ES-I3 (cell line): ENCODE measurements around the gene UBR4.
"Not testable (repeated sequence)": the region's sequence is repeated elsewhere in the genome, so short reads cannot be mapped to it uniquely, and the experiment has no call there.

Source experiments
- H3K36me3 ChIP-seq: 2 replicates; pipeline ENCODE4 v1.6.1; 2013; ENCODE audit warnings: mild to moderate bottlenecking, low read length, control low read depth, moderate library complexity; ENCODE audit not compliant: insufficient read depth
- H3K4me1 ChIP-seq: 2 replicates; pipeline ENCODE4 v1.6.1; 2013; ENCODE audit warnings: mild to moderate bottlenecking, control low read depth, low read length; ENCODE audit not compliant: insufficient read depth
- H3K9ac ChIP-seq: 2 replicates; pipeline ENCODE4 v1.6.1; 2013; ENCODE audit warnings: low read depth, mild to moderate bottlenecking, low read length, moderate library complexity
- H3K9me3 ChIP-seq: 2 replicates; pipeline ENCODE4 v1.6.1; 2013; ENCODE audit warnings: mild to moderate bottlenecking, low read length, moderate library complexity; ENCODE audit not compliant: control insufficient read depth, insufficient read depth

The UBR4 gene

GRCh38 chr1:19209990-19210771 is at the start of gene UBR4:
TSS of gene UBR4 (minus strand) at chr1:19210266. CDS start at chr1:19210248, 18 bp downstream.
- H3K4me1 ChIP-seq = peaks cover 8% of the 10 kb centered on the region
- peak within 1 kb of the TSS; percentile 82 for H3K9ac ChIP-seq
- 0 out of 2 replicates have a peak, but pooled peaks cover 3% of the 10 kb centered on the region for H3K36me3 ChIP-seq
- no peaks in the 10 kb centered on the region for H3K9me3 ChIP-seq

DNA sequence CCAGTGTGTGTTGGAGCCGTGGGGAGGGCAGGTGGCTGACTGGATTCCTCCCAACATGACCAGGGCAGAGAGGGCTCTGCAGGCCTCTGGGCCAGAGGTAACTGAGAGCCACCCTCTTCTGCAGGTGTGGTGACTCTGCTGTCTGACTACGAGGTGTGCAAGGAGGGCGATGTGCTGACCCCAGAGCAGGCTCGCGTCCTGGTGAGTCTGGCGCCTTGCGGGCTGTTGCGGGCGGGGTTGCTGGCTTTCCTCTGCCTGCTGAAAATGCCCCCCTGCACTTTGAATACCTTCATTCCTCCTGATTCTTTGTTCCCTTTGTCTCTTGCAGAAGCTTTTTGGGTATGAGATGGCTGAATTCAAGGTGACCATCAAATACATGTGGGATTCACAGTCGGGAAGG is 48.3 kb upstream of the UBR4 start:
- Histone ChIP-seq H3K9me3 (no peaks in the 10 kb centered on the region), H3K9ac (no peak overlapping the region), H3K4me1 (peaks cover 8% of the 10 kb centered on the region; the same call in 1 of the 2 replicates), H3K36me3 (peaks cover 15% of the 10 kb centered on the region; the same call in 1 of the 2 replicates)

DNA sequence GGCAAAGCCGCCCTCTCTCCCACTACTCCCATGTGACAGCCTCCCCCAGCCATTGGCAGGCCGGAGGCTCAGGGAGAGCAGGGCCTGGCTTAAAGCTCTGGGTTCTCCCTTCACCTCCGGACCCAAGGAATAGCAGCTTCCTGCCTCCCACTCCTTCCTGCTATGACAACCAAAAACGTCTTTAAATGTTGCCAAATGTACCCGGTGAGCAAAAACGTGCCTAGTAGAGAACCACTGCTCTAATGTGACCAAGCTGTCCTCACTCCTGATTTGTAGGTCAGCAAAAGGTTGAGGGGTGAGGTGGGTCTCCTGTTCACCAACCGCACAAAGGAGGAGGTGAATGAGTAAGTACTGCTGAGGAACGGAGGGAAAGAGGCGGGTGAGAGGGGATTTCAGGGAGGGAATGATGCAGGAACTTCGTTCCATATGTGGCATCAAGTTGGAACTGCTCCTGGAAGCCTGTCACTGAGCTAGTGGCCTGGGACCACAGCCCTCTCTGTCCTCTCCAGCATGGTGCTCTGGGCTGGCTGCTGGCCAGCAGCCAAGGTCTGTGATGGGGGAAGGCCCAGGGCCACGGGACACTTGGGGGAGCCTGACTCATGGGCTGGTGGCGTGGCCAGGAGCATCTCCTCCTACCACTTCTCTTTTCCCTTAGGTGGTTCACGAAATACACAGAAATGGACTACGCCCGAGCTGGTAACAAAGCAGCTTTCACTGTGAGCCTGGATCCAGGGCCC is 47.3 kb upstream of the UBR4 start:
- H3K9me3 ChIP-seq = no peaks in the 10 kb centered on the region
- peaks cover 8% of the 10 kb centered on the region; the same call in 1 of the 2 replicates for H3K4me1 ChIP-seq
- H3K9ac ChIP-seq = no peak overlapping the region
- peaks cover 15% of the 10 kb centered on the region; the same call in 1 of the 2 replicates for H3K36me3 ChIP-seq

- H3K36me3 ChIP-seq = peaks cover 15% of the 10 kb centered on the region; the same call in 1 of the 2 replicates
These were observed 46.2 kb upstream of the UBR4 start for GRCh38 chr1:19256301-19256700.

GRCh38 chr1:19255288-19255687 is 45.2 kb upstream of the UBR4 start:
- Histone ChIP-seq H3K36me3 (peaks cover 15% of the 10 kb centered on the region; the same call in 1 of the 2 replicates), H3K9me3 (no peaks in the 10 kb centered on the region), H3K4me1 (peaks cover 8% of the 10 kb centered on the region; the same call in 1 of the 2 replicates), H3K9ac (no peak overlapping the region)

More at GRCh38 chr1:19256301-19256700, 46.2 kb upstream of the UBR4 start:
- H3K4me1 ChIP-seq, H3K9ac ChIP-seq, H3K9me3 ChIP-seq: not testable (repeated sequence)

DNA sequence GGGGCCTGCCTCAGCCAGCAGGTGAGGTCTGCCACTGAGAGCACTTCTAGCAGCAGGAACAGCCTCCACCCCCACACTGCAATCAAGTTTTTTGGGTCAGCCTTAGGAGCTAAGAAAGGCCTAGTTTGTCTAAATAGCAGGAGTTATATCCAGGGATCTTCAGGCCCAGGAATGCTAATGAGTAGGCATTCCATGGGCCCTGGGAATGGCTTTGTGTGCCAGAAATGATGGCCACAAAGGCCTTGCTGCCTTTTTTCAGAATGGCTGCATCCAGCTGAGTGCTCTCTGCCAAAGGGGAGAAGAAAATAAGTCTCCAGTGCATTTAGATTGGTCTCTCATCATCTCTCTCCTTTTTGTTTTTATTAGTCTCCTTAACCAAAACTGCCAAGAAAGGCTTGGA is 44.4 kb upstream of the UBR4 start:
- H3K36me3 ChIP-seq = peaks cover 15% of the 10 kb centered on the region; the same call in 1 of the 2 replicates
- no peaks in the 10 kb centered on the region for H3K9me3 ChIP-seq
- no peak overlapping the region for H3K9ac ChIP-seq
- peaks cover 8% of the 10 kb centered on the region; the same call in 1 of the 2 replicates for H3K4me1 ChIP-seq

- Histone ChIP-seq H3K9ac (peak within 1 kb of the TSS; percentile 95), H3K4me1 (peaks cover 8% of the 10 kb centered on the region; the same call in 1 of the 2 replicates), H3K36me3 (peaks cover 10% of the 10 kb centered on the region; the same call in 1 of the 2 replicates), H3K9me3 (no peaks in the 10 kb centered on the region)
These were observed 41.5 kb upstream of the UBR4 start, which contains the start of the genes EMC1 and MRTO4 for GRCh38 chr1:19251305-19252196. TSS of gene EMC1 (minus strand) at chr1:19251524. CDS start at chr1:19251509, 15 bp downstream. TSS of gene MRTO4 (plus strand) at chr1:19251805. CDS start at chr1:19251836, 31 bp downstream.

- Histone ChIP-seq H3K36me3 (peaks cover 7% of the 10 kb centered on the region; the same call in 1 of the 2 replicates), H3K4me1 (peaks cover 8% of the 10 kb centered on the region; the same call in 1 of the 2 replicates), H3K9me3 (no peaks in the 10 kb centered on the region), H3K9ac (peak overlapping the region; percentile 95)
These were observed 40.7 kb upstream of the UBR4 start for GRCh38 chr1:19250629-19251304.

- no peaks in the 10 kb centered on the region for H3K4me1 ChIP-seq
- no peaks in the 10 kb centered on the region for H3K9me3 ChIP-seq
- H3K9ac ChIP-seq = no peak overlapping the region
- H3K36me3 ChIP-seq = peaks cover 54% of the 10 kb centered on the region
These were observed 30.8 kb upstream of the UBR4 start for GRCh38 chr1:19240673-19241538.

- no peaks in the 10 kb centered on the region for H3K4me1 ChIP-seq
- peaks cover 54% of the 10 kb centered on the region for H3K36me3 ChIP-seq
- H3K9ac ChIP-seq = no peak overlapping the region
- H3K9me3 ChIP-seq = no peaks in the 10 kb centered on the region
These were observed 29.8 kb upstream of the UBR4 start for GRCh38 chr1:19239876-19240275.

DNA sequence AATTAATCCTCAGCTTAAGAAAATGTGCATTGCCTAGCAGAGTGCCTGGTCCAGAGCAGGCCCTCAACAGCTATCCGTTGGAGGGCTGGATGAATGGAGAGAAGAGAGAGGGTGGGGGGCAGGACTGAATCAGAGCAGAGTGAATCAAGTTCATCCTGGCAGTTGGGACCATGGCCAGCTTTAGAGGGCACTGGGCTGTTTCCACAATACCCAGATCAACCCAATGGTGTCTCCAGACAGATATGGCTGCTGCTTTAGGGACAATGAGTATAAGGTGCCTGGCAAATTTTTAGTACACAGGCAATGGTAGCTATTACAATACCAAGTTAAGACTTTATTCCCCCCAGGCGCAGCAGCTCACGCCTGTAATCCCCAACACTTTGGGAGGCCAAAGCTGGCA is 24.2 kb upstream of the UBR4 start:
- Histone ChIP-seq H3K9ac (no peak overlapping the region), H3K36me3 (peaks cover 36% of the 10 kb centered on the region), H3K9me3 (no peaks in the 10 kb centered on the region), H3K4me1 (no peaks in the 10 kb centered on the region)

- Histone ChIP-seq H3K9me3 (no peaks in the 10 kb centered on the region), H3K36me3 (peaks cover 35% of the 10 kb centered on the region), H3K4me1 (no peaks in the 10 kb centered on the region), H3K9ac (no peak overlapping the region)
These were observed 22.4 kb upstream of the UBR4 start for GRCh38 chr1:19232524-19232846.
